Epithelial cell of esophagus (primary cell): ENCODE data around the gene PDIA4.
"Not testable (repeated sequence)": the region's sequence is repeated elsewhere in the genome, so short reads cannot be mapped to it uniquely, and the experiment has no call there.

Experiments
- DNase-seq: peaks from one replicate; pipeline ENCODE4 v3.0.0; 2010; ENCODE audit warnings: low read depth
- H3K4me3 ChIP-seq: 2 replicates; pipeline ENCODE4 v1.5.1; 2011; ENCODE audit warnings: mild to moderate bottlenecking, low read length, control low read depth
- TF ChIP-seq, protein P1 (sequence below): IDR thresholded peaks from 2 replicates; pipeline ENCODE4 v1.5.1; 2011; ENCODE audit warnings: low read depth, mild to moderate bottlenecking, low read length, control low read depth, inconsistent platforms; ENCODE audit not compliant: insufficient read depth; ENCODE audit errors: missing control alignments

PDIA4 gene

DNA sequence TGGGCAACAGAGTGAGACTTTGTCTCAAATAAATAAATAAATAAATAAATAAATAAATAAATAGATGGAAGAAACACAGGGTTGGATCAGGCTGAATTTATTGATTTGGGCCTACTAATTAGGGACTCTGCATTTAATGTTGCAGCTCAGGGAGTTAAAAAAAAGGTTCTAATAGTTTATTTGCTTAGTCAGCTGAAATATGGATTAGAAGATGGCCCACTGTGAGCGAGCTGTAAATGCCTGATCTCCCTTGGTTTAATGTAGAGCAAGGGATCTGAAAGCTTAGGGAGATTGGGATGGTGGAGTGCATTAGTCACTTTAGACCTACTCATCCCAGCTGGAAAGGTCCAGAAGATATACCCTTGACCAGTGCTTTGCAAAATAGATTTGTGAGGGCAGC lies 25.1 kb upstream of the PDIA4 start:
- H3K4me3 ChIP-seq = no peak overlapping the region
- DNase-seq = no peak
- TF ChIP-seq, protein P1, sequence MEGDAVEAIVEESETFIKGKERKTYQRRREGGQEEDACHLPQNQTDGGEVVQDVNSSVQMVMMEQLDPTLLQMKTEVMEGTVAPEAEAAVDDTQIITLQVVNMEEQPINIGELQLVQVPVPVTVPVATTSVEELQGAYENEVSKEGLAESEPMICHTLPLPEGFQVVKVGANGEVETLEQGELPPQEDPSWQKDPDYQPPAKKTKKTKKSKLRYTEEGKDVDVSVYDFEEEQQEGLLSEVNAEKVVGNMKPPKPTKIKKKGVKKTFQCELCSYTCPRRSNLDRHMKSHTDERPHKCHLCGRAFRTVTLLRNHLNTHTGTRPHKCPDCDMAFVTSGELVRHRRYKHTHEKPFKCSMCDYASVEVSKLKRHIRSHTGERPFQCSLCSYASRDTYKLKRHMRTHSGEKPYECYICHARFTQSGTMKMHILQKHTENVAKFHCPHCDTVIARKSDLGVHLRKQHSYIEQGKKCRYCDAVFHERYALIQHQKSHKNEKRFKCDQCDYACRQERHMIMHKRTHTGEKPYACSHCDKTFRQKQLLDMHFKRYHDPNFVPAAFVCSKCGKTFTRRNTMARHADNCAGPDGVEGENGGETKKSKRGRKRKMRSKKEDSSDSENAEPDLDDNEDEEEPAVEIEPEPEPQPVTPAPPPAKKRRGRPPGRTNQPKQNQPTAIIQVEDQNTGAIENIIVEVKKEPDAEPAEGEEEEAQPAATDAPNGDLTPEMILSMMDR = no peak

DNA sequence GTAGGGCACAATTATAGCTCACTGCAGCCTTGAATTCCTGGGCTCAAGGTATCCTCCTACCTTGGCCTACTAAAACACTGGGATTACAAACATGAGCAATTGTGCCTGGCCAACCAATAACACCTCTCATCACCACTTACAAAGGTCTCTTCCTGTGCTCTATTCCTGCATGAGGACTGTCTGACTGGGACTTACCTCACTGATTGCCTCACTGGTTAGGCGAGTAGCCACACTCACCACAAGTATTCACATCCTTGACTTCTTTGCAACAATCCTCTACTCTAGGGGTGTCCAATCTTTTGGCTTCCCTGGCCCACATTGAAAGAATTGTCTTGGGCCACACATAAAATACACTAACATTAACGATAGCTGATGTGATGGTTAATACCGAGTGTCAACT lies 22.6 kb upstream of the PDIA4 start:
- peak; percentile 49 for DNase-seq
- TF ChIP-seq, protein P1 = no peak
- H3K4me3 ChIP-seq = no peak overlapping the region

DNA sequence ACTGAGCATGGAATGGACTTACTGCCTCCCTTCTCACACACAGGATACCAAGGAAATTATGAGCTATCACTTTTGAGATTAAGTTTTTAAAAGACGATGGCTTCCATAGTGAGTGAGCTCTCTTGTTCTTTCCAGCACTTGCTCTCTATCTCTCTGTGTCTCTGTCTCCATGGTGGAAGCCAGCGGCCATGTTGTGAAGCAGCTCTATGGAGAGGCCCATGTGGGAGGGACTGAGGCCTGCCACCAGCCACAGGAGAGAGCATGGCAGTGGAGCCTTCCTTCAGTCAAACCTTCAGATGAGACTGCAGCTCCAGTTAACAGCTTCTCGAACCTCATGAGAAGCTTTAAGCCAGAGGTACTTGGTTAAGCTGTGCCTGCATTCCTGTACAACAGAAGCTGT lies 20.5 kb upstream of the PDIA4 start:
- TF ChIP-seq, protein P1 = no peak
- H3K4me3 ChIP-seq = no peak overlapping the region
- no peak for DNase-seq

DNA sequence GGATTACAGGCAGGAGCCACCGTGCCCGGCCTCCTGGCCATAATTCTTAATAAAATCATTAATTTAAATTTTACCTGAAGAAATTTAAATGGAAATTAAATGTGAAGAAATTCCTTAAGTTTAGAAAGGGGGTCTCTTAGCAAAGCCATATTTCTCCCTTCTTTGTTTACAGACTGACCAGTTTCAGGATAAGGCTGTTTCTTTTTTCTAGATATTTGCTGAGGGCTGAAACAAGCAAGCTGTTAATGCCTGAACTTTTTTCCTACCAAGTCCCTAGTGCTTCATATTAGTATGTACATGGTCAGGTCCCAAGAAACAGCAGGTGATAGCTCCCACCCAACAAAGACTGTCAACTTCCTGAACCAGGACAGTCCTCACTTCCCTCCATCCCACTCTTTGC lies 18.1 kb upstream of the PDIA4 start:
- TF ChIP-seq, protein P1 = no peak
- H3K4me3 ChIP-seq = no peak overlapping the region
- DNase-seq = no peak

DNA sequence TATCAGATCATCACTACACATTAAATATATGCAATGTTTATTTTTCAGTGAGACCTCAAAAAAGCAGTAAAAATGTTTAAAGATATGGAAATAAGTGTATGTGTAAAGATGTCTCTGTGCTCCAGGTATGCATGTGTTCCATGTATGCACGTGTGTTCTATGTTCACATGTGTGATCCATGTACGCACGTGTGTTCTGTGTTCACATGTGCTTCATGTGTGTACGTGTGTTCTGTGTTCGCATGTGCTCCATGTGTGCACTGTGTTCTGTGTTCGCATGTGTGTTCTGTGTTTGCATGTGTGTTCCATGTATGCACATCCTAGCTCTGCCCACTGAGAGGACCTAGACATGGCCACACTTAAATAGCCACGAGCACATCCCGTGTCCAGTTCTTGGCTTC lies 15.6 kb upstream of the PDIA4 start:
- no peak overlapping the region for H3K4me3 ChIP-seq
- TF ChIP-seq, protein P1 = no peak
- DNase-seq = no peak

DNA sequence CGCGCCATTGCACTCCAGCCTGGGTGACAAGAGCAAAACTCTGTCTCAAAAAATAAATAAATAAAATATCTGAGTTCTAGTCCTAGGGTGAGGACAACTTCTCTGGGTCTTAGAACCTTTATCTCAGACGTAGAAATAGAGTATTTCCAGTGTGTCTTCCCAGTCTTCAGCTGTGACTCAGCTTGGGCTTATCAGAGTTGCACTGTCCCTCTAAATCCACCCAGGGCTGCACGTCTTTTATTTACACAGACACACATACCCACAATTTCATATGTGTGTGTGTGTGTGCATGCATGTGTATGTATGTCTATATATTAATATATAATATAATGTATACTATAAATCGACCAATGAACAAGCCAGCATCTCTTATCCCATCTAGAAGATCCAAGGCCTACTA lies 13.0 kb upstream of the PDIA4 start:
- TF ChIP-seq, protein P1 = no peak
- H3K4me3 ChIP-seq = no peak overlapping the region
- no peak for DNase-seq

DNA sequence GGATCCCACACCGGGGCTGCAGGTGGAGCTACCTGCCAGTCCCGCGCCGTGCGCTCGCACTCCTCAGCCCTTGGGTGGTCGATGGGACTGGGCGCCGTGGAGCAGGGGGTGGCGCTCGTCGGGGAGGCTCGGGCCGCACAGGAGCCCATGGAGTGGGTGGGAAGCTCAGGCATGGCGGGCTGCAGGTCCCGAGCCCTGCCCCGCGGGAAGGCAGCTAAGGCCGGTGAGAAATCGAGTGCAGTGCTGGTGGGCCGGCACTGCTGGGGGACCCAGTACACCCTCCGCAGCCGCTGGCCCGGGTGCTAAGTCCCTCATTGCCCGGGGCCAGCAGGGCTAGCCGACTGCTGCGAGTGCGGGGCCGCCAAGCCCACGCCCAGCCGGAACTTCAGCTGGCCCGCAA lies 10.3 kb upstream of the PDIA4 start:
- not testable (repeated sequence) for H3K4me3 ChIP-seq

DNA sequence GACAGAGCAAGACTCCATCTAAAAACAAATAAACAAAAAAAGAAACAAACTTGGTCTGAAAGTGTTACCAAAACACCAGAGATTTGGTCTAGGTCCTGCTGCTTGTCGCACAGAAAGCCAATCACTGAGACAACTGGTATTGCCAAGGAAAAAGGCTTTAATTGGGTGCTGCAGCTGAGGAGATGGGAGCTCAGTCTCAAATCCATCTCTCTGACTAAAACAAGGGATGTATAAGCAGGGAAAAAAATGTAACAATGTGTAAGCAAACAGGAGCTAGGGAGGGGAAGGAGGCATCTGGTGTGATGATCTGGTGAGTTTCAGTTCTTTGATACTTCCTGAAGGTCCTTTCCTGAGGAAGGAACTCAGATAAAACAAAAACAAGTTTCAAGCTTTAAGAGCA lies 8.4 kb upstream of the PDIA4 start:
- TF ChIP-seq, protein P1 = no peak
- no peak for DNase-seq
- H3K4me3 ChIP-seq = no peak overlapping the region

More for the DNA sequence above, 10.3 kb upstream of the PDIA4 start:
- DNase-seq = not testable (repeated sequence)
